Mucosa of descending colon (tissue), 3 donors: ENCODE measurements around the gene ELP4. TPM values are rescaled to one million over a fixed set of nuclear protein-coding genes. Genes with fewer than 3 reads are reported as not detected.
A peak's percentile ranks its signal among the peaks of the same experiment; 100 is the strongest.

Source experiments
- ATAC-seq: fragments of 200-7000 bp; cut with Tn5 transposase; one replicate; pipeline ENCODE4 v1.9.1; 2020; ENCODE audit warnings: mild to moderate bottlenecking, moderate library complexity
- DNase-seq, 3 donors: peaks; one replicate each; pipeline ENCODE4 v3.0.0-alpha.2; 2020
- H3K36me3 ChIP-seq: fragments of 200-600 bp; one replicate; pipeline ENCODE4 v1.8.0; 2021; ENCODE audit warnings: low read depth, mild to moderate bottlenecking
- H3K4me1 ChIP-seq: fragments of 200-600 bp; one replicate; pipeline ENCODE4 v1.8.0; 2021; ENCODE audit warnings: low read depth, mild to moderate bottlenecking
- H3K4me3 ChIP-seq: fragments of 200-600 bp; one replicate; pipeline ENCODE4 v1.8.0; 2021; ENCODE audit warnings: mild to moderate bottlenecking
- H3K9me3 ChIP-seq: fragments of 200-600 bp; one replicate; pipeline ENCODE4 v1.8.0; 2021; ENCODE audit warnings: mild to moderate bottlenecking
- CTCF ChIP-seq: fragments of 200-600 bp; IDR thresholded peaks from one replicate; pipeline ENCODE4 v1.8.0; 2022; ENCODE audit warnings: antibody characterized with exemption, mild to moderate bottlenecking
- intact Hi-C, 2 donors: fragments of 100-400 bp; cut with DNase I in 1 of 2; cut with micrococcal nuclease in 1 of 2; formaldehyde crosslinking; loops; one replicate each; pipeline versions ENCODE4 v1.11.0 to v1.11.1; 2022; cut with DNase I, micrococcal nuclease
- total RNA-seq, 3 donors: library from RNA; stranded (reverse); fragmentation: NEBNext Ultra II Directional in 2 of 3; extraction: Animal tissue kit (Norgen Biotek cat#: 25700) in 2 of 3; gene quantifications; one replicate each; pipeline versions ENCODE4 v1.2.1 to v1.2.4, GENCODE V29; 2021 to 2023
- donor health status: DM: no; HTN: no; CAD: no; lungs with moderate emphysema.
- donor health status: DM: no; HTN: no; CAD: no.
- donor health status: DM: no; HTN: yes; CAD: no.

ELP4 gene
- total RNA-seq, 3 donors from 2014 or later: 13.2 to 21.4 (median 18.7) TPM

- TF ChIP-seq CTCF: no peak
- DNase-seq: no peak
- no peak for ATAC-seq
- H3K4me3 ChIP-seq: no peak overlapping the region
- no peaks in the 10 kb centered on the region for H3K4me1 ChIP-seq
- H3K9me3 ChIP-seq: no peaks in the 10 kb centered on the region
- H3K36me3 ChIP-seq: no peaks in the 10 kb centered on the region
- intact Hi-C loops: no loop called here
These were observed 9.9 kb upstream of the ELP4 start for GRCh38 chr11:31499576-31500178.

- intact Hi-C loops: no loop called here
- Histone ChIP-seq H3K4me1 (no peaks in the 10 kb centered on the region), H3K36me3 (no peaks in the 10 kb centered on the region), H3K9me3 (no peaks in the 10 kb centered on the region), H3K4me3 (no peak overlapping the region)
- DNase-seq: no peak
- no peak for TF ChIP-seq CTCF
- peak; percentile 50 for ATAC-seq
These were observed 9.0 kb upstream of the ELP4 start for GRCh38 chr11:31500560-31500959.

GRCh38 chr11:31509051-31509428 lies 527 bp upstream of the ELP4 start:
- no peak for TF ChIP-seq CTCF
- ATAC-seq (peak; percentile 26), DNase-seq (peak in 1 of 3 donors; percentile 29)
- peaks cover 15% of the 10 kb centered on the region for H3K4me1 ChIP-seq
- H3K9me3 ChIP-seq: no peaks in the 10 kb centered on the region
- peak overlapping the region; percentile 51 for H3K4me3 ChIP-seq
- H3K36me3 ChIP-seq: no peaks in the 10 kb centered on the region
- intact Hi-C loops: no loop called here

GRCh38 chr11:31512117-31512516 lies 2.5 kb downstream of the ELP4 start:
- no peaks in the 10 kb centered on the region for H3K36me3 ChIP-seq
- no peak for DNase-seq
- no peaks in the 10 kb centered on the region for H3K9me3 ChIP-seq
- ATAC-seq: no peak
- no peak overlapping the region for H3K4me3 ChIP-seq
- TF ChIP-seq CTCF: no peak
- intact Hi-C loops: no loop called here
- peaks cover 15% of the 10 kb centered on the region for H3K4me1 ChIP-seq

GRCh38 chr11:31521497-31522150 lies 12.1 kb downstream of the ELP4 start:
- no peak for DNase-seq
- H3K4me1 ChIP-seq: no peaks in the 10 kb centered on the region
- H3K9me3 ChIP-seq: no peaks in the 10 kb centered on the region
- no peaks in the 10 kb centered on the region for H3K36me3 ChIP-seq
- ATAC-seq: no peak
- no peak for TF ChIP-seq CTCF
- intact Hi-C loops: no loop called here
- H3K4me3 ChIP-seq: no peak overlapping the region
